Lung (tissue), 16 donors: Measurements from ENCODE around the gene MDK. TPM values are rescaled to one million over a fixed set of nuclear protein-coding genes. Genes with fewer than 3 reads are reported as not detected.

ENCODE experiments used
- ATAC-seq: fragments of 200-7000 bp; cut with Tn5 transposase; one replicate; pipeline ENCODE4 v1.9.1; 2020; ENCODE audit warnings: moderate number of reproducible peaks; ENCODE audit not compliant: insufficient read depth, low FRiP score
- DNase-seq, 3 donors: peaks; one replicate each; pipeline ENCODE4 v3.0.0-alpha.2; 2013 to 2017
- H3K27ac ChIP-seq, 2 donors: one replicate each; pipeline ENCODE4 v1.5.1; 2013; ENCODE audit warnings: mild to moderate bottlenecking in 2 of 2, moderate library complexity in 2 of 2, control low read depth in 1 of 2, inconsistent platforms in 1 of 2, low read depth in 1 of 2, low read length in 1 of 2
- H3K27me3 ChIP-seq, 3 donors: one replicate each; pipeline ENCODE4 v1.5.1; 2013; ENCODE audit warnings: low read length in 2 of 3; ENCODE audit not compliant: control insufficient read depth in 3 of 3, insufficient read depth in 3 of 3
- H3K36me3 ChIP-seq, 4 donors: one replicate each; pipeline ENCODE4 v1.5.1; 2013; ENCODE audit warnings: low read length in 4 of 4, mild to moderate bottlenecking in 1 of 4, moderate library complexity in 1 of 4; ENCODE audit not compliant: control insufficient read depth in 4 of 4, insufficient read depth in 4 of 4
- H3K4me1 ChIP-seq, 5 donors: one replicate each; pipeline ENCODE4 v1.5.1; 2013; ENCODE audit warnings: low read length in 5 of 5, mild to moderate bottlenecking in 2 of 5, moderate library complexity in 1 of 5; ENCODE audit not compliant: control insufficient read depth in 5 of 5, insufficient read depth in 5 of 5
- H3K4me3 ChIP-seq: one replicate; pipeline ENCODE4 v1.5.1; 2013; ENCODE audit warnings: mild to moderate bottlenecking, control low read depth, moderate library complexity
- H3K9ac ChIP-seq, 2 donors: one replicate each; pipeline ENCODE4 v1.5.1; 2013; ENCODE audit warnings: low read length in 2 of 2, control low read depth in 1 of 2; ENCODE audit not compliant: insufficient read depth in 1 of 2
- H3K9me3 ChIP-seq, 4 donors: one replicate each; pipeline ENCODE4 v1.5.1; 2013; ENCODE audit warnings: low read length in 3 of 4, mild to moderate bottlenecking in 1 of 4, moderate library complexity in 1 of 4; ENCODE audit not compliant: control insufficient read depth in 4 of 4, insufficient read depth in 3 of 4
- WGBS, 2 donors: extraction: QIAGEN DNeasy Blood & Tissue Kit; methylation state at CpG; one replicate each; pipeline ENCODE4 v1.1.7; 2013; 5-methylcytosine and 5-hydroxymethylcytosine counted together
- long read RNA-seq, 5 donors: transcript quantifications; one replicate each; lab custom pipeline, GENCODE V29; 2026
- polyA plus RNA-seq, 2 donors: library from polyadenylated mRNA; stranded (reverse); fragments of 200-250 nt; gene quantifications; one replicate each; pipeline ENCODE4 v1.2.1, GENCODE V29; 2013
- total RNA-seq, 2 donors: library from RNA; depleted of rRNA in 1 of 2; stranded (reverse); fragments of >200 nt in 1 of 2; gene quantifications; one replicate each; pipeline ENCODE4 v1.2.1, GENCODE V29; 2014 to 2021
- TF ChIP-seq, protein P1 (sequence below): IDR thresholded peaks from 2 replicates; pipeline ENCODE4 v1.5.1; 2012; ENCODE audit warnings: mild to moderate bottlenecking; ENCODE audit errors: control extremely low read depth, extremely low read depth
- donor health status: control.
- donor health status: control.
- donor health status: Bipolar disorder and iron deficiency.
- donor health status: healthy.
- donor health status: DM: yes; HTN: yes; CAD: no.

Gene MDK, protein sequence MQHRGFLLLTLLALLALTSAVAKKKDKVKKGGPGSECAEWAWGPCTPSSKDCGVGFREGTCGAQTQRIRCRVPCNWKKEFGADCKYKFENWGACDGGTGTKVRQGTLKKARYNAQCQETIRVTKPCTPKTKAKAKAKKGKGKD
- 100 to 1,000 TPM in 1 of 2 donors, 10 to 100 TPM in 1; 52.1 to 134 TPM for total RNA-seq
- 10 to 100 TPM; 26.9 to 30.9 TPM for polyA plus RNA-seq
- long read RNA-seq, donor 1, transcript MDK-203 (5 exons, 828 nt): major isoform, 445 of 771 reads
- long read RNA-seq, donor 1, transcript MDK-205 (5 exons, 1,166 nt): minor isoform, 29 of 771 reads
- long read RNA-seq, donor 1, transcript MDK-202 (5 exons, 951 nt): minor isoform, 10 of 771 reads
- long read RNA-seq, donor 1, transcript MDK-206 (4 exons, 1,026 nt): minor isoform, 65 of 771 reads
- long read RNA-seq, donor 1, partial matches to known transcripts: 203 of 771 reads
- long read RNA-seq, donor 1, other reads (novel, unspliced or antisense): 8 of 771 reads
- long read RNA-seq, donor 2, transcript MDK-202 (5 exons, 951 nt): minor isoform, 10 of 346 reads
- long read RNA-seq, donor 2, transcript MDK-205 (5 exons, 1,166 nt): minor isoform, 10 of 346 reads
- long read RNA-seq, donor 2, transcript MDK-203 (5 exons, 828 nt): major isoform, 203 of 346 reads
- long read RNA-seq, donor 2, transcript MDK-206 (4 exons, 1,026 nt): minor isoform, 26 of 346 reads
- long read RNA-seq, donor 2, partial matches to known transcripts: 88 of 346 reads
- long read RNA-seq, donor 2, other reads (novel, unspliced or antisense): 0 of 346 reads
- long read RNA-seq, donor 3, transcript MDK-203 (5 exons, 828 nt): major isoform, 249 of 445 reads
- long read RNA-seq, donor 3, transcript MDK-202 (5 exons, 951 nt): minor isoform, 10 of 445 reads
- long read RNA-seq, donor 3, transcript MDK-206 (4 exons, 1,026 nt): minor isoform, 41 of 445 reads
- long read RNA-seq, donor 3, transcript MDK-205 (5 exons, 1,166 nt): minor isoform, 10 of 445 reads
- long read RNA-seq, donor 3, partial matches to known transcripts: 127 of 445 reads
- long read RNA-seq, donor 3, other reads (novel, unspliced or antisense): 0 of 445 reads
- long read RNA-seq, donor 4, transcript MDK-202 (5 exons, 951 nt): minor isoform, 9 of 594 reads
- long read RNA-seq, donor 4, transcript MDK-205 (5 exons, 1,166 nt): minor isoform, 23 of 594 reads
- long read RNA-seq, donor 4, transcript MDK-203 (5 exons, 828 nt): major isoform, 338 of 594 reads
- long read RNA-seq, donor 4, transcript MDK-206 (4 exons, 1,026 nt): minor isoform, 56 of 594 reads
- long read RNA-seq, donor 4, partial matches to known transcripts: 160 of 594 reads
- long read RNA-seq, donor 4, other reads (novel, unspliced or antisense): 0 of 594 reads
- long read RNA-seq, donor 5, transcript MDK-202 (5 exons, 951 nt): minor isoform, 13 of 935 reads
- long read RNA-seq, donor 5, transcript MDK-203 (5 exons, 828 nt): major isoform, 532 of 935 reads
- long read RNA-seq, donor 5, transcript MDK-206 (4 exons, 1,026 nt): minor isoform, 84 of 935 reads
- long read RNA-seq, donor 5, transcript MDK-205 (5 exons, 1,166 nt): minor isoform, 28 of 935 reads
- long read RNA-seq, donor 5, partial matches to known transcripts: 247 of 935 reads
- long read RNA-seq, donor 5, other reads (novel, unspliced or antisense): 18 of 935 reads

DNA sequence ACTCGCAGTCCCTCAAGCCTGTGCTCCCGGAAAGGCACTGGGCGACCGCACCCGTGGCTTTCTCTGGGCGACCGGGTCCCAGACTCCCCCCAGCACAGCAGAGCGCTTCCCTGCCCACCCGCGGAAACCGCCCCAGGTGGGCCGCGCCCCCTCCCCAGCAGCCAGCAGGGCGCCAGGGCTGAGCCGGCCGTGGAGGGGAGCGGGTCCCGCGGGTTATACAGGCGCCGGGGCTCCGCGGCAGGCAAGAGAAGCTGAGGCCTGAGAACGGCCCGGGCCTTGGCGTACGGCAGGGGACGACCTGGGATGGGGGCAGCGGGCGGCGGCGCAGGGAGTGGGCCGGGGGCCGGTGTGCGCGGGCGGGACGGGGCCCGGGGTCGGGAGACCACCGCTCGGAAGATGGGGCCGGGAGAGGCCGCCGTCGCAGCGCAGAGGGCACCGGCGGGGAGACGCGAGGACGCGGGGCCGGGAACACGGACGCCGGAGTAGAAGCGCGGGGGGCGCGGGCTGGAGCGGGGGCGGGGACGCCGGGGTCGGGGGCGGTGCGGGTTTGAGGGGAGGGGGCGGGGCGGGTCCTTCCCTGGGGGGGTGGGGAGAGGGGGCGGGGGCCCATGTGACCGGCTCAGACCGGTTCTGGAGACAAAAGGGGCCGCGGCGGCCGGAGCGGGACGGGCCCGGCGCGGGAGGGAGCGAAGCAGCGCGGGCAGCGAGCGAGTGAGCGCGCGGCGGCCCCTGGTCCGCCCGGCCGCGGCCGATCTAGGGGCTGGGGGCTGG lies at the start of gene MDK:
Gene MDK, plus strand, starts transcription at position 622 of the 771 bp plus-strand sequence. CDS start 389 bp downstream, outside the sequence.
- 1% methylated on average over 71 to 96 of the region's 96 CpGs for WGBS, 2 donors
- no peaks in the 10 kb centered on the region for H3K27me3 ChIP-seq

DNA sequence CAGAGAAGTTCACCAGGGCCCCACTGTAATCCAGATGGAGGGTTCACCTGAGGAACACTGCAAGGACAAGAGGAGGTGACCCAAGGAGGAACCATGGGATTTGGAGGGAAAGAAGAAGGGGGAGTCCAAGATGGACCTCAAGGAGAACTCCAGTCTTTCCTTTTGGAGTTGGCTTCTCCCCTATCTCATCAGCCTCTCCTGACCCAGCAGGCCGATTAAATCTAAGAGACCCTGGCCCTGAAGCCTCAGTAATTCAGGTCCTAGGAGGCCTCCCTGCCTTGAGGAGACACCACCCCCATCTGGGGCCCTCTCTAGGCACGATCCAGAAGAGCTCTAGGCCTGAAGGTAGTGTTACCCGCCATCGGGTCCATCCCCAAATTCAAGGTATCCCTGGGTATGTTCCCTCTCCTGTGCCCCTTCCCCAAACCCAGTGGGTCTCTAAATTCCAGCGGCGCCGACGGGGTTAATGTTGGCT lies 49.3 kb upstream of the MDK start:
- no peak for ATAC-seq
- H3K4me3 ChIP-seq: no peak overlapping the region
- H3K36me3 ChIP-seq: no peaks in the 10 kb centered on the region
- WGBS, 2 donors: 30 to 31% methylated on average over 8 of the region's 8 CpGs
- no peak for DNase-seq
- peak overlapping the region in 1 of 2 donors; percentile 23 for H3K9ac ChIP-seq
- peaks cover 0 to 22% (median 6%) of the 10 kb centered on the region in 5 donors for H3K4me1 ChIP-seq
- H3K27ac ChIP-seq: no peak overlapping the region
- H3K27me3 ChIP-seq: peaks cover 0 to 38% (median 24%) of the 10 kb centered on the region in 3 donors
- TF ChIP-seq, protein P1, sequence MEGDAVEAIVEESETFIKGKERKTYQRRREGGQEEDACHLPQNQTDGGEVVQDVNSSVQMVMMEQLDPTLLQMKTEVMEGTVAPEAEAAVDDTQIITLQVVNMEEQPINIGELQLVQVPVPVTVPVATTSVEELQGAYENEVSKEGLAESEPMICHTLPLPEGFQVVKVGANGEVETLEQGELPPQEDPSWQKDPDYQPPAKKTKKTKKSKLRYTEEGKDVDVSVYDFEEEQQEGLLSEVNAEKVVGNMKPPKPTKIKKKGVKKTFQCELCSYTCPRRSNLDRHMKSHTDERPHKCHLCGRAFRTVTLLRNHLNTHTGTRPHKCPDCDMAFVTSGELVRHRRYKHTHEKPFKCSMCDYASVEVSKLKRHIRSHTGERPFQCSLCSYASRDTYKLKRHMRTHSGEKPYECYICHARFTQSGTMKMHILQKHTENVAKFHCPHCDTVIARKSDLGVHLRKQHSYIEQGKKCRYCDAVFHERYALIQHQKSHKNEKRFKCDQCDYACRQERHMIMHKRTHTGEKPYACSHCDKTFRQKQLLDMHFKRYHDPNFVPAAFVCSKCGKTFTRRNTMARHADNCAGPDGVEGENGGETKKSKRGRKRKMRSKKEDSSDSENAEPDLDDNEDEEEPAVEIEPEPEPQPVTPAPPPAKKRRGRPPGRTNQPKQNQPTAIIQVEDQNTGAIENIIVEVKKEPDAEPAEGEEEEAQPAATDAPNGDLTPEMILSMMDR: no peak
- peaks cover 0 to 3% (median 0%) of the 10 kb centered on the region in 4 donors for H3K9me3 ChIP-seq

More for the DNA sequence above, at the start of gene MDK:
- peak; percentile 84 to 91 (median 88) for DNase-seq
- Histone ChIP-seq H3K9ac (peak within 1 kb of the TSS; percentile 25 to 61), H3K4me1 (peaks cover 0 to 19% (median 7%) of the 10 kb centered on the region in 5 donors), H3K36me3 (peaks cover 0 to 19% (median 6%) of the 10 kb centered on the region in 4 donors), H3K4me3 (peak within 1 kb of the TSS; percentile 54), H3K9me3 (no peaks in the 10 kb centered on the region), H3K27ac (peak within 1 kb of the TSS; percentile 25 to 64)
- peak; percentile 8 for ATAC-seq
- TF ChIP-seq, protein P1: no peak
